ENCODE results near the gene GRIK4.

GRCh38 chr11:120827198-120827597, 315.6 kb downstream of the GRIK4 start:
- TF ChIP-seq CTCF (IDR thresholded peaks at IDR 0.05) (no peak), EZH2 (IDR thresholded peaks at IDR 0.05) (no peak), EZH2phosphoT487 (IDR thresholded peaks at IDR 0.05) (no peak)
